Mucosa of descending colon (tissue), 3 donors: ENCODE data around the gene COL4A6. TPM values are rescaled to one million over a fixed set of nuclear protein-coding genes. Genes with fewer than 3 reads are reported as not detected.

Experiments used
- ATAC-seq: fragments of 200-7000 bp; cut with Tn5 transposase; one replicate; pipeline ENCODE4 v1.9.1; 2020; ENCODE audit warnings: mild to moderate bottlenecking, moderate library complexity
- DNase-seq, 3 donors: peaks; one replicate each; pipeline ENCODE4 v3.0.0-alpha.2; 2020
- H3K36me3 ChIP-seq: fragments of 200-600 bp; one replicate; pipeline ENCODE4 v1.8.0; 2021; ENCODE audit warnings: low read depth, mild to moderate bottlenecking
- H3K4me1 ChIP-seq: fragments of 200-600 bp; one replicate; pipeline ENCODE4 v1.8.0; 2021; ENCODE audit warnings: low read depth, mild to moderate bottlenecking
- H3K4me3 ChIP-seq: fragments of 200-600 bp; one replicate; pipeline ENCODE4 v1.8.0; 2021; ENCODE audit warnings: mild to moderate bottlenecking
- H3K9me3 ChIP-seq: fragments of 200-600 bp; one replicate; pipeline ENCODE4 v1.8.0; 2021; ENCODE audit warnings: mild to moderate bottlenecking
- CTCF ChIP-seq: fragments of 200-600 bp; IDR thresholded peaks from one replicate; pipeline ENCODE4 v1.8.0; 2022; ENCODE audit warnings: antibody characterized with exemption, mild to moderate bottlenecking
- intact Hi-C, 2 donors: fragments of 100-400 bp; cut with DNase I in 1 of 2; cut with micrococcal nuclease in 1 of 2; formaldehyde crosslinking; loops; one replicate each; pipeline versions ENCODE4 v1.11.0 to v1.11.1; 2022; cut with DNase I, micrococcal nuclease
- total RNA-seq, 3 donors: library from RNA; stranded (reverse); fragmentation: NEBNext Ultra II Directional in 2 of 3; extraction: Animal tissue kit (Norgen Biotek cat#: 25700) in 2 of 3; gene quantifications; one replicate each; pipeline versions ENCODE4 v1.2.1 to v1.2.4, GENCODE V29; 2021 to 2023
- donor health status: DM: no; HTN: no; CAD: no; lungs with moderate emphysema.
- donor health status: DM: no; HTN: no; CAD: no.
- donor health status: DM: no; HTN: yes; CAD: no.

Gene COL4A6
- total RNA-seq, 3 donors from 2014 or later: 0.35 to 0.81 (median 0.77) TPM

- intact Hi-C loops: no loop called here
- TF ChIP-seq CTCF: no peak
- no peaks in the 10 kb centered on the region for H3K4me1 ChIP-seq
- DNase-seq (no peak), ATAC-seq (no peak)
- no peaks in the 10 kb centered on the region for H3K36me3 ChIP-seq
- H3K9me3 ChIP-seq: no peaks in the 10 kb centered on the region
- H3K4me3 ChIP-seq: no peak overlapping the region
Observed at GRCh38 chrX:108122748-108123147, 315.5 kb downstream of the COL4A6 start.

DNA sequence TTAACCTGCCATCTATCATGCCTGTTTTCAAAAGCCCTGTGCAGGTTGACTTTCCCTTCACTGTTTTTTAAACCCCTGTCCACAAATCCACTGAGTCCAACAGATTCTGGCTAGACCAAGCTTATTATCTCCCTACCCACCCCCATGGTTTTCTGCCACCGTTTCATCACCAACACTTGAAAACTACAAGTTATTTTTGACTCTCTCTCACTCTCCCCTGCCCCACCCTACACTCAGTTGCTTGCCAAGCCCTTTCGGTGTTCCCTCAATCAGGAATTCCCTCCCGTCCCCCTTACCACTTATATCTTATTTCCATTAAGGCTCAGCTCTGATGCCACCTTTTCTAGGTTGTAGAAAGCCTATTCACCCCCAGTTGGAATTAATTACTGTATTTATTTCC, 316.9 kb downstream of the COL4A6 start:
- Histone ChIP-seq H3K4me1 (no peaks in the 10 kb centered on the region), H3K4me3 (no peak overlapping the region), H3K9me3 (no peaks in the 10 kb centered on the region), H3K36me3 (no peaks in the 10 kb centered on the region)
- intact Hi-C loops: no loop called here
- ATAC-seq: no peak
- no peak for TF ChIP-seq CTCF
- no peak for DNase-seq

DNA sequence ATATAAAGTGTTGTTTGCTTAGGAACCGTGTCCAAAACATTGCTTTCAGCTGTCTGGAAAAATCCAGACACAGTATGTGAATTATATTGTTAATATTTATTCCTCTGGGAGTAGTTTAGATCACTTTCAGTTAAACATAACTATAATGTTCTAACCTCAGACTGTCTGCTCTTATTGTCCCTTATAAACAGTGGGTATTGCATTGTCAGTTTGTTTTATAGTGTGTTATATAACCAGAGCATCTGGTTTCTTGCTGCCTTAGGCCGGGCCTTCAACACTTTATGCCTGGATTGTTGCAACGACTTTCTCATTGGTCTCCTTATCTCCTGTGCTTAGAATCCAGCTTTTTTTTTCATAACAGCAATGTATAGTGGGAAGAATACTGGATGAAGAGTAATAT, 320.2 kb downstream of the COL4A6 start:
- no peaks in the 10 kb centered on the region for H3K4me1 ChIP-seq
- H3K9me3 ChIP-seq: no peaks in the 10 kb centered on the region
- intact Hi-C loops: no loop called here
- TF ChIP-seq CTCF: no peak
- H3K36me3 ChIP-seq: no peaks in the 10 kb centered on the region
- ATAC-seq (peak; percentile 94), DNase-seq (peak in 1 of 3 donors; percentile 5)
- no peak overlapping the region for H3K4me3 ChIP-seq

DNA sequence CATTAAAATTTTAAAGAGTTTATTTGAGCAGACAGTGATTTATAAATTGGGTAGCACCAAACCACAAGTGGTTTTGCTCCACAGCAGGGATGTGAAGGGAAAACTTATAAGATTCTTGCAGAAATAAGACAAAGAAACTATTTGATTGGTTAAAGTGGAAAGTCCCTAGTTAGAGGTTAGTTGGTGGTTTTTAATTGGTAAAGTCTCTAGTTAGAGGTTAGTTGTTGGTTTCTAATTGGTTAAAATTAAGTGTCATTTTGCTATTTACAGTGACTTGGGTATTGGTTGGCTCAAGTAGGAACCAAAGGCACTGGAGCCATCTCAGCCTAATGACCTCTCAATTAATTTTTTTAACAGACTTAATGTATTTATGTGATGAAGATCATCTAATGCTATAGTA, 323.7 kb downstream of the COL4A6 start:
- no peak for TF ChIP-seq CTCF
- H3K4me1 ChIP-seq: no peaks in the 10 kb centered on the region
- H3K9me3 ChIP-seq: no peaks in the 10 kb centered on the region
- intact Hi-C loops: no loop called here
- DNase-seq: no peak
- no peaks in the 10 kb centered on the region for H3K36me3 ChIP-seq
- H3K4me3 ChIP-seq: no peak overlapping the region
- ATAC-seq: no peak

Other genes with a start within 250 kb of the COL4A6 start
- gene COL4A5, start 1.4 kb upstream of the COL4A6 start, total RNA-seq: 1 to 10 TPM; 5.0 to 6.2 (median 5.6) TPM